GM12875 (cell line): Measurements from ENCODE around the gene ARNT2.
"Not testable (repeated sequence)": the region's sequence is repeated elsewhere in the genome, so short reads cannot be mapped to it uniquely, and the experiment has no call there.

Source experiments
- H3K4me3 ChIP-seq: one replicate; pipeline ENCODE4 v1.5.1; 2011; ENCODE audit warnings: low read depth, low read length, control low read depth
- CTCF ChIP-seq: IDR thresholded peaks from 2 replicates; pipeline ENCODE4 v1.5.1; 2011; ENCODE audit warnings: low read depth, mild to moderate bottlenecking, control low read depth, inconsistent platforms, low read length, moderate library complexity, borderline replicate concordance; ENCODE audit not compliant: insufficient read depth

Gene ARNT2

GRCh38 chr15:80640531-80641121 is 236.4 kb downstream of the ARNT2 start:
- no peak overlapping the region for H3K4me3 ChIP-seq
- no peak for TF ChIP-seq CTCF

GRCh38 chr15:80641384-80641783 is 237.2 kb downstream of the ARNT2 start:
- no peak overlapping the region for H3K4me3 ChIP-seq
- no peak for TF ChIP-seq CTCF

GRCh38 chr15:80643431-80643951 is 239.3 kb downstream of the ARNT2 start:
- TF ChIP-seq CTCF: no peak
- no peak overlapping the region for H3K4me3 ChIP-seq

- no peak for TF ChIP-seq CTCF
These were observed 241.4 kb downstream of the ARNT2 start for GRCh38 chr15:80645494-80646065.

GRCh38 chr15:80647424-80647823 is 243.2 kb downstream of the ARNT2 start:
- H3K4me3 ChIP-seq: not testable (repeated sequence)

More at GRCh38 chr15:80645494-80646065, 241.4 kb downstream of the ARNT2 start:
- no peak overlapping the region for H3K4me3 ChIP-seq
